Measurements from ENCODE around the gene KHDC1L.
"Not testable (repeated sequence)": the region's sequence is repeated elsewhere in the genome, so short reads cannot be mapped to it uniquely, and the experiment has no call there.

Gene KHDC1L

DNA sequence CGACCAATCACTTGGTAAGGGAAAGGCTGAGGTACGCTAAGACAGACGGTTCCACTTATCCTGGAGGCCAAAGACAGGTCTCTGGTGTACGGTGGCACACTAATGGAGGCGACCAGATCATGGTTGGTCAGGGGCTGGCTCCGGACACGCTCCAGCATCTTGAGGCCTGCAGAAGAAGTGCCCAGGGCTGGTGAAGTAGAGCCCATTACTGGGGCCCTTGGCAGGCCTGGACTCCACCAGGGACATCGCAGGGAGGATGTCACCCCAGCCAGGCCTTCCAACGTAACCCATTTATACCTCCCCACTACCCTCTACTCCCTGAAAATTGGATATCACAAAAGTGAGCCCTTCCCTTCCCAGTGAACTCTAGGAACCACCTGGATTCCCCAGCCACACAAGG, 16.2 kb downstream of the KHDC1L start:
- no peak for DNase-seq (ENCODE audit: low read depth, low spot score)
- no peak overlapping the region for H3K27ac ChIP-seq

DNA sequence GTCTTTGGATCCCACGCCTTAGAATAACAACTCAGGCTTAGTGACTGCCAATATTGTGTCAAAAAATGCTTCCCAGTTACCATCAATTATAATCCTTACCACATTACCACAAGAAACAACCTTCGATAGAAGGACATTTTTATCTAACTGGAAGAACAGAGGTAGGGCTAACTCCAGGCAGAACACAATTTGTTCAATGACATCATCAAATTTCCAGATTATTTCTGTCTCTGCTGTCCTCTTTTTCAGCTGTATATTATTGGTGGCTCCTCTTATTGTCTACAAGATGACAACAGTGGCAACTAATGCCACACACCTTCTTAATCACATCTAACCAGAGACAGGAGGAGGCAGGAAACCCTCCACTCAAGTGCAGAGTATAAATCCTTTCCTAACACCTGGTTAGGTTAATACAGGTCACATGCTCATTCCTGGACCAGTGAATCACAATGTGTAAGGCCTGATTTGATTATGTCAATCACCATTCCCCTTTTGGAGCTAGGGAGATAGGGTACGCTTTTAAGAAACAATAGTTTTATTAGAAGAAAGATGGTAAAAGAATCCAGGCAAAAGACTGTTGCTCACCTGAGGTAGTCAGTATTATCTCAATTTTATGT, 18.0 kb downstream of the KHDC1L start:
- DNase-seq (ENCODE audit: low read depth, low spot score) = no peak
- H3K27ac ChIP-seq = peak overlapping the region; percentile 1

DNA sequence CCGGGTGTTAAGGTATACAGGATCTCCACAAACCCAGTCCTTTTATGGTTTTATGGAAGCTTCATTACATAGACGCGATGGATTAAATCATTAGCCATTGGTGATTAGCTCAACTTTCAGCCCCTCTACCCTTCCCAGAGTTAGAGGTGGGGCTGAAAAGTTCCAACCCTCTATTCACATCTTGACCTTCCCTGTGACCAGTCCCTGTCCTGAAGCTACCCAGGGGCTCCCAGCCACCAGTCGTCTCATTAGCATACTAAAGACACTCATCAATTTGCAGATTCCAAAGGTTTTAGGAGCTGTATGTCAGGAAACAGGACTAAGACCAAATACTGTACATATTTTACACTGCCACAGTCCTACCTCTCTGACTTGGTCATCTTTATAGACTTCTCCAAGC, 21.0 kb downstream of the KHDC1L start:
- DNase-seq (ENCODE audit: low read depth, low spot score) = no peak
- H3K27ac ChIP-seq = no peak overlapping the region

DNA sequence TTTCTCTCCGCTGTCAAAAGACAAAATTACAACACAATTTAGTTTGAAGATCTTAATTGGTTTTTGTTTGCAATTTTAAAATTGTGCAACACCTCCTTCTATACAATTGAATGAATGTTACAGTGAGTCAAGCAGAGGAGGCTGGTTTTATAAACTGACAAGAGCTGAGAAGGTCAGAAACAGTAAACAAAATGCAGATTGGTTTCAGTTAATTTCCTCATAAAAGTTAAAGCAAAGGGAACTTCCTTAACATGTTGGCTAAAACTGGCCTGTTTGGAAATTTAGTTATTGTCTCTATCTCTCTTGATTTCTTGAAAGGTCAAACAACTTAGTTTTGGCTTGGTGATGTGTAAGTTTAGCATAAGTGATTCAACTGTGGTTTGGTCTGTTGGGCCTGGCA, 22.2 kb downstream of the KHDC1L start:
- no peak overlapping the region for H3K27ac ChIP-seq
- no peak for DNase-seq (ENCODE audit: low read depth, low spot score)

DNA sequence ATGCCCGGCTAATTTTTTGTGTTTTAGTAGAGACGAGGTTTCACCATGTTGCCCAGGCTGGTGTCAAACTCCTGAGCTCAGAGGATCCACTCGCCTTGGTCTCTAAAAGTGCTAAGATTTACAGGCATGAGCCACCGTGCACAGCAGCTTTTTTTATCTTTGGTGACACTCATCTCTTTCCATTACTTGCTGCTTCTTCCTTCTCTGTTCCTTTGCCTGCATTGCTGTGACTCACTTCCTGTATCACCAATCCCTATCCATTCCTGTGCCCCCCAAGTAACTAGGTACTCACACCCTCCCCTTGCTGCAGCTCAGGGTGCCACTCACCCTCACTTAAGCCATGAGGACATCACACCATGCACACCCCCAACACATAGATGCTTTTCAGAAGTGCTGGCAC, 24.6 kb downstream of the KHDC1L start:
- H3K27ac ChIP-seq = no peak overlapping the region
- no peak for DNase-seq (ENCODE audit: low read depth, low spot score)

DNA sequence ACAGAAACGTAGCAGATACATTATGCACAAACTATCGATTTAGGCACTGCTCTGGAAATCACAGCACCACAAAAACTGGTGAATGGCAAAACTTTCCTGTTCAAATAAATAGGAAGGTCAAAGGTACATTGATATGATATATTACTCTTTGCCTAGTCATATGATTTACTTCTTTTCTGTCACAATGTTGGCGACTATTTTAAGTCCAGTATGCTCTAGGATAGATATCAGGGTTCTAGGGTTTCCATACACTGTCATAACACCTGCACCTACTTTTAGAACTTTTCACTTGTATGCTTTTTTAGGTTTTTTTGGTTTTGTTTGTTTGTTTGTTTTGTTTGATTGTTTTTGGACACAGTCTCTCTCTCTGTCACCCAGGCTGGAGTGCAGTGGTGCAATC, 25.0 kb downstream of the KHDC1L start:
- DNase-seq (ENCODE audit: low read depth, low spot score) = no peak
- H3K27ac ChIP-seq = no peak overlapping the region

DNA sequence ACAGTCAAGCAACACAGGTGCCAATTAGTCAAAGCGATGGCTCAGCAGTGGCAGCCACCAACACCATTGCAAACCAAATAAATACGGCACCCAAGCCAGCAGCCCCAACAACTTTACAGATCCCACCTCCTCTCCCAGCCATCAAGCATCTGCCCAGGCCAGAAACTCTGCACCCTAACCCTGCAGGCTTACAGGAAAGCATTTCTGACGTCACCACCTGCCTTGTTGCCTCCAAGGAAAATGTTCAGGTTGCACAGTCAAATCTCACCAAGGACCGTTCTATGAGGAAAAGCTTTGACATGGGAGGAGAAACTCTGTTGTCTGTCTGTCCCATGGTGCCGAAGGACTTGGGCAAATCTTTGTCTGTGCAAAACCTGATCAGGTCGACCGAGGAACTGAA, 30.6 kb downstream of the KHDC1L start:
- H3K27ac ChIP-seq = no peak overlapping the region
- no peak for DNase-seq (ENCODE audit: low read depth, low spot score)

DNA sequence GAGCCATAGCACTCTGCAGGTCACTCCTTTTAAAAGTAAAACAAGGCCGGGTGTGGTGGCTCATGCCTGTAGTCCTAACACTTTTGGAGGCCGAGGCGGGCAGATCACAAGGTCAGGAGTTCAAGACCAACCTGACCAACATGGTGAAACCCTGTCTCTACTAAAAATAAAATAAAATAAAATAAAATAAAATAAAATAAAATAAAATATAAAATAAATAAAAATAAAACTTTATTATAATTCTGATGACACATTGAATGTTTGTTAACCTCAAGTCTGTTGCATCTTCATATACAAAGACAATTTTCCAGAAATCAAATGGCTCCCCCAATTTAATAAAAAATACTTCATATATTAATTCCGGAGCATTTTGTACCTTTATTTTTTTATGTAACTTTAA, 32.0 kb downstream of the KHDC1L start:
- not testable (repeated sequence) for H3K27ac ChIP-seq; DNase-seq (ENCODE audit: low read depth, low spot score)

DNA sequence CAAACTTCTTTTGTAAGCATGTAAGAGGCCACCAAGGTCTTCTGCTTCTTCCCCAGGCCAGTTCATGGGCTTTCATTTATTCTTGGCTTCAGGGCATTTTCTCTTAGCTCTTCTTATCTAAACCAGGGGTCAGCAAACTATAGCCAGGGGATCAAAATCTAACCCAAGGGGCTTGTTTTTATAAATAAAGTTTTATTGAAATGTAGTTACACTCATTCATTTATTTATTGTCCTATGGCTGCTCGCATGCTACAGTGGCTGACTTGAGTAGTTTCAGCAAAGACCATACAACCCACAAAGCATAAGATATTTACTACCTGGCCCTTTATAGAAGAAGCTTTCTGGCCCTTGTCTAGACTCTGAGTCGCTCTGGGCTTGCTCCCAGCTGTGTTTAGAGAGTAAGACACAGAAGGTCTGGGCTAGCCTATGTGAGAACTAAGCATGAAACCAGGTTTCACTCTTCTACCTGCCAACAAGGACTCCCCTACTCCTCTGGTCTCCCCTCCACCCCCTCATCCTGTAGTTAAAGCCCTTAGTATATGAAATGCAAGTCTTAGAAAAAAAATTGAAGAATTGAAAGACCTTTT, 43.2 kb downstream of the KHDC1L start:
- H3K27ac ChIP-seq = no peak overlapping the region
- no peak for DNase-seq (ENCODE audit: low read depth, low spot score)

DNA sequence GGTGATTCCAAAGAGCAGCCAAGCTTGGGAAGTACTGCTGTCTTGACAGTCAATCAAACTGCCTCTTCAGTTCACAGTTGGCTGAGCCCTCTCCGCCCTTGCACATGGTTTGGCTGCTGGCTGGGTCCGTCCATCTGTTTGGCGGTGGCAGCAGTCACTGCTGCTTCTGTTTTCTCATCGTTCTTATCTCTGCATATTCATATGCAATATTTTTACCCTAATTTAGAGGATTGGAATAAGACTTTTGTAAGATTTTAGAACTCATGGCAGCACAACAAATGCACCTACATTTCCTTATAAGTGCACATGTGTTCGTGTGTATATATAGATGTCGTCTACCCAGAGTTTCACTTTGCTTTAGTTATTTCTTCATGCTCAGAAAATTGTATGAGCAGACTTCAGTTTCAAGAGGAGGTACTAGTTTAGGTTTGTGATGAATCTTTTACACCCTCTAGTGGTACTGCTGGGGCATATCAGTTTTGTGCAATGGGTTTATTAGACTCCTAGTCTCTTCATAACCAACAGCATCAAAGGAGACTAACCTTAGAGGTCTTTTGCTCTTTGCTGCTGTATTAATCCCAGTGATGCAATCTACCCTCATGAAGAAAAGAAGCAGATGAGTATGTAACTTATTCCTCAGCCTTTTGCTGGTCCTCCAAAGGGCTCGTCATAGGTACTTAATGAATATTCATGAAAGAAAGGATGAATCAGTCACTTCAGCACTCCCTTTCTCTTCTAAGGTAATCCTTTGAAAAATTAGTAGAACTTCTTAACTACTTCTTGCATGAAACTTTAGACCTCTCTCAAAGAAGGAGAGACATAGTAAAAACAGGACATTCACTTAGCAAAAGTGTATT, 44.3 kb downstream of the KHDC1L start:
- no peak overlapping the region for H3K27ac ChIP-seq
- no peak for DNase-seq (ENCODE audit: low read depth, low spot score)

DNA sequence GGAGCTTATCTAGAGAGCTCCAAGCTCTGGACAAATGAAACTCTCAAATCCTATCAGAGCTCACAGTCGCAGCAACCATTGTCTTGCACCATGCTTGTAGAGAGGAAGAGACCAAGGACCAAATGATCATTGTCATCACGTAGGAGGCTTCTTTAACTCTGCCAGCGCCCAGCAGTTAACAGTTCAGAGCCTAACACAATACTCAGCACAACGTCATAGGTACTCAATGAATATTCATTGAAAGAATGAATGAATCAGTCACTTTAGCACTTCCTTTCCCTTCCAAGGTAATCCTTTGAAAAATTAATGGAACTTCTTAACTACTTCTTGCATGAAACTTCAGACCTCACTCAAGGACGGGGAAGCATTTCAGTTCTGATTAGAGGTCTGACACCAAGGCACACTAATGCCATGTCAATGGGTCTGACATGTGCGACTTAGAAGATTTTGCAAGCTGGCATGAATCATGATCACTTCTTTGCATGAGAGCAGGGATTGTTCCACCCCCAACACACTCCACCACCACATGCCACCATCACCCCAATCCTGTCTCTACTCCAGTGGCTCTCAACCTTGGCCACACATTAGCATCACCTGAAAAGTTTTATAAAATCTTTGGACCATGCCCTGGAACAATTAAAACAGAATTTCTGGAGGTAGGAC, 45.1 kb downstream of the KHDC1L start:
- H3K27ac ChIP-seq = no peak overlapping the region
- DNase-seq (ENCODE audit: low read depth, low spot score) = no peak

DNA sequence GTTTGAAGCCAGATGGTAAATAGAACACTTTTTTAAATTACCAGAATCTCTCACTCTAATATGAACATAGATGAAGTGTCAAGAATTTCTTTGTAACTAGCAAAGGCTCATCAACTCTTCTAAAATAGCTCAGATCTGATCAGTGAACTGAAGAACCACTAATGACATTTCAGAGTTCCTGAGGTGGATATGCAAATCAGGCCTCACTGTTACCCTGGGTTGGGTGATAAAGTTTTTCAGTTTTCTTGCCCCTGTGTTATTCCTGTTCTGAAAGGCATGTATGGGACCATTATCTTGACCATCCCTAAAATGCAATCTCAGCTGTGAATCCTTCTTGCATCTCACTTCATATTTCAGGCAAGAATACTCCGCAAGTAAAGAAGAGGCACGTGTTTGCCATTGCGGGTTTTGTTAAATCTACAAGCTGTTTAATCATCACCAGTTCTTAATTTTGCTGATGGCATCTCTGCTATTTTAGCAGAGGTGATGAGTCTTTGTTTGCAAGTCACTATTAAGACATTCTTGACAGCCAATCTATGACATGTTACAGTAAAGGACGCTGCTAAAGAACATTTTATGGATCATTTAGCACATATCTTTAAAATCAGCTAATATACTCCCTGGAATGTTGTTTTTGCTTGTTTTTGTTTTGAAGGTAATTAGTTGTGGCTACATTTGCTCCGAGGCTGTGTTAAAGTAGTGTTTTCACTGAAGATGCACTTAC, 47.9 kb downstream of the KHDC1L start:
- H3K27ac ChIP-seq = no peak overlapping the region

DNA sequence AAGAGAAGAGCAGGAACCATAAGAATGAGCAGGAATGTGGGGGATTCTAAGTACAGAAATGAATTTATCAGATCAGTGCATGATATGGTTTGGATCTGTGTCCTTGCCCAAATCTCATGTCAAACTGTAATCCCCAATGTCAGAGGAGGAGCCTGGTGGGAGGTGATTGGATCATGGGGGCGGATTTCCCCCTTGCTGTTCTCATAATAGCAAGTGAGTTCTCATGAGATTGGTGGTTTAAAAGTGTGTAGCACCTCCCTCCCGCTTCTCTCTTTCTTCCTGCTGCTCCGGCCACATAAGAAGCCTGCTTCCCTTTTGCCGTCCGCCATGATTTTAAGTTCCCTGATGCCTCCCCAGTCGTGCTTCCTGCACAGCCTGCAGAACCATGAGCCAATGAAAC, 49.2 kb downstream of the KHDC1L start:
- no peak overlapping the region for H3K27ac ChIP-seq
- no peak for DNase-seq (ENCODE audit: low read depth, low spot score)

More for the DNA sequence above, 47.9 kb downstream of the KHDC1L start:
- no peak for DNase-seq (ENCODE audit: low read depth, low spot score)

DNA sequence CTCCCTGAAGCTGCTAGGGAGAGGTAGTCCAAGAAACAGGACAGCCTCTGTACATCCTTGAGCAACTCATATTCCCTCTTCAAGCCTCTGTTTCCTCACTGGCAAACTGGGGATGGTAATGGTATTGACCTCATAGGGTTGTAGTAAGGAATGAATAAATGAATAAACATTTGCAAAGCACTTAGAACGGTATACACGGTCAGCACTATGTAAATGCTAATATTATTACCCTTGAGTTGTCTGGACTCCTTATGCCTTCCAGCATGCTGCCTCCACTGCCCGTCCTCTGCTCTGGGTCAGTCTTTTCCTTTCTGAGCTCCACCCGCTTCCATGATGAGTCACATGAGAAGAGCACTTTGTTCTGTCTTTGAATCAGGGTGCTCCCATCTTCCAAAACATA, 50.6 kb downstream of the KHDC1L start:
- no peak overlapping the region for H3K27ac ChIP-seq
- no peak for DNase-seq (ENCODE audit: low read depth, low spot score)

Measured in epithelial cell of prostate (primary cell).